GM12801 (cell line): Measurements from ENCODE around the gene ANKS6.

ENCODE experiments used
- CTCF ChIP-seq: IDR thresholded peaks from one replicate; pipeline ENCODE4 v1.5.1; 2011; ENCODE audit warnings: control low read depth; ENCODE audit not compliant: insufficient read length; ENCODE audit errors: extremely low read depth

ANKS6 gene

GRCh38 chr9:98790134-98790841, 6.1 kb downstream of the ANKS6 start:
- no peak for TF ChIP-seq CTCF

DNA sequence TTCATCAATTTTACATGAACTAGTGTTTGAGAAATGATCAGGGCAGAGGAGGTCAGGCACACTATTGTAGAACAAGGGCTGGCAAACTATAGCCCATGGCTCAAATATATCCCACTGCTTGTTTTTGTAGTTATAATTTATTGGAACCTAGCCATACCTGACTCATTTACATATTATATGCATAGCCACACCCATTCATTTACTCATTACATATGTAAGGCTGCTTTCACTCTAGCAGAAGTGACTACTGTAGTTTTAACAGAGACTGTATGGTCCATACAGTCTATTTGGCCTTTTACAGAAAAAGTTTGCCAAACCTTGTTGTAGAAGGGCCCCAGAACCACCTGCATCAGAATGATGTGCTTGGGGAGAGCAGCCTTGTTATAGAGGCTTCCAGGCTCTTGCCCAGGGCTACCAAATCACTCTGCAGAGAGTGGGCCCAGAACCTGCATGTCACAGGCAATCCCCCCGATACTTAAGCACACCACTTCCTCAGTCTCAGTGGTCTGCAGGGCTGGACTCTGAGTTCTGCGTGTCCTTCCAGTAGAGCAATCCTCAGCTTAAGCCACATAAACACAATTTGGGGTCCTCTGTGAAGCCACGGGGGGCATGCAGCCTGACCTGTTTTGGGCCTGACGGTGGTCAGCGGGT, 6.7 kb downstream of the ANKS6 start:
- TF ChIP-seq CTCF = no peak

DNA sequence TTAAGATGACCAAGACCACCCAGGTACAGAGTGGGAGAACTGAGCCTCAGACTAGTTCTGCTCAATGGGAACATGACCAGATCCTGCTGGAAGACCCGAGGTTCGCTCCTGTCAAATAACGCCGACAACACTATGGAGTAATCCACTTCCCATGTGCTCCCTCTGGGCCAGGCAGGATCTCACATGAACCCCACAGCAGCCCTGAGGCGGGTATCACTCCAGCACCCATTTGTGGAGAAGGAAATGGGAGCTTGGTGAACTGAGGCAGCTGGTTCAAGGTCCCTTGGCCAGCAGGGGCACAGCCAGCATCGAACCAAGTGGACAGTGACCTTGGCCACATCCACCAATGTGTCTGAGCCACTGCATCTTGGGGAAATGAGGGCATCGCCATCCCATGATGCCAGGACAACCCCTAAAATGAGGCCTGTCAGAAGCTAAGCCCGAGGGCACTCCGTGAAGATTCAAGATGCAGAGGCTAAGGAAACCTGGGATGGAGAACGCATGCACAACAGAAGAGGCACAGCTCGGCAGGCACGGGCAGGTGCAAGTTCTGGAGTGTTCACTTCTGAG, 8.5 kb downstream of the ANKS6 start:
- TF ChIP-seq CTCF = no peak

GRCh38 chr9:98786750-98787510, 9.4 kb downstream of the ANKS6 start:
- TF ChIP-seq CTCF = no peak

DNA sequence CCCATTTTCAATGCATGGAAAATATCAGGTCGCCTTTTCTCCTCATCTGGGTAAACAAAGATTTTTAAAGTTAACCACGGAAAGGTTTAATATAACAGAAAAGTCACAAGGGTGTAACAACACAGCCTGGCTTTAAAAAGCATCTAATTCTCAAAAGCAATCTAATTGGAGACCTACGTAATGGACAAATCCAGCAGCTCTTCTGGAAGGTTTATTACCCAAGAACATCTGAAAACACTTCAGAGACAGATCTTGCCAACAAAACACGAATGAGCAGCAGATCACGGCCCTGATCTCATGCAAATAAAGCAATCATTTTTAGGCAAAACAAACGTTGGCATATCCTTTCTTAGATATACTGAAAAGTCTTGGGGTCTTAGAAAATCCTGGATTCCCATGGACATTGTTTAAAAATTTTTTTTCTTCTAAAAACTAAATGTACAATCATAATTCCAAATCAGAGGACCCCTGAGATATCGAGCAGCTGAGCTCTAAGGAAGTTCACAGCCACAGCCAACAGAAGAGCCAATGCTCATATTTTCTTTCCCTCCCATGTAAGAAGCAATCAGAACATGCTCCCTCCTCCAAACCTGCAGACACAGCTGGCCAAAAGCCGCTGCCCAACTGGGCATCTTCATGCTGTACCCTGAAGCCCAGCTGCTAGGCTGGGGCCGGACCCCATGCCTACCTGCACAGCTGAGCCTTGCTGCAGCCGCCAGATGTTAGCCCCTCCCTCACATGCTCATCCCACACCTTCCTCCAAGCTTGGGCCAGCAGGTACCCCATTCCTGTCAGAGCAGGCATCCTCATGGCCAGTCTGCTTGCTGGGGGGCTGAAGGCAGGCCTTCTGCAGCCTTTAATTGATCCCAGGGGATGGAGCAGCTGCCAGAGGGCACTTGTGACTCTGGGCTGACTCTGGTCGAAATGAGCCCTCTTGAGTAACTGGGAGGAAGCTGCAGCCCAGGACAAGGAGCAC, 11.2 kb downstream of the ANKS6 start:
- no peak for TF ChIP-seq CTCF

DNA sequence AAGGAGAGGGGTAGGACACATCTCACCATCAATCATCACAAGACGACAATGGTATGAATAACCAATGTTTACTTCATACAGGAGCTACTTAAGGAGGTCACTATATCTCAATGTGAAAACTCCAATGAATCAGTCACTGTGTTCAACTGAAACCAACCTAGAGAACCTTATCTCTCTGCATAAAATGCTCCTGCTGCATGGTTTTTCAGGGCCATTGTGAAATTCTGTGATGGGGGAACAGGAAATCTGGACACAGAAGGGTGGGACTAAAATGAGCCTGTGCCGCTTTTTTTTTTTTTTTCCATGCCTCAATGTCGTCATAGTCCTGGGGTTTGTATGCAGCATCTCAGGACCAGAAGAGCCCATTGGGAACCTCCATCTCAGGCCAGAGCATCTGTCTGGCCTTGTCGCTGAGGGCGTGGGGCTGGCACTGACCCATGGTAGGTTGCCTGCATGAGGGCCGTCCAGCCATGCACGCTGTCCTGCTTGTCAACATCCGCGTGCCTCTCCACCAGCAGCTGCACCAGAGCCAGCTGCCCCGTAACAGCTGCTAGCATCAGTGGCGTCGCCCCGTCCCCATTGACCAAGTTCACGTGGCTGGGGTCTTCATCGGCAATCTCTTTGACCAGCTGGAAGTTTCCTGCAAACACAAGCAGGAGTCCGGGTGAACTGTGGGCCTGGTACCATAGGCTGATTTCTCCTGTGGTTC, 12.7 kb downstream of the ANKS6 start:
- TF ChIP-seq CTCF = no peak
